ENCODE data around the gene TMEM214.

TMEM214 gene

GRCh38 chr2:27013738-27014137 lies 19.0 kb upstream of the TMEM214 start:
- DNase-seq, result no peak

GRCh38 chr2:27014771-27015433 lies 17.9 kb upstream of the TMEM214 start:
- DNase-seq, result no peak

GRCh38 chr2:27016801-27017325 lies 15.9 kb upstream of the TMEM214 start:
- peak; percentile 82 for DNase-seq

GRCh38 chr2:27018142-27018541 lies 14.6 kb upstream of the TMEM214 start:
- DNase-seq, result no peak

GRCh38 chr2:27019459-27019858 lies 13.3 kb upstream of the TMEM214 start:
- DNase-seq, result no peak

- no peak for DNase-seq
These were observed 12.6 kb upstream of the TMEM214 start for GRCh38 chr2:27019931-27020855.

- no peak for DNase-seq
These were observed 11.3 kb upstream of the TMEM214 start for GRCh38 chr2:27021253-27022049.

GRCh38 chr2:27023740-27024139 lies 9.0 kb upstream of the TMEM214 start:
- DNase-seq, result no peak

- DNase-seq, result no peak
These were observed 8.6 kb upstream of the TMEM214 start for GRCh38 chr2:27024188-27024587.

GRCh38 chr2:27024812-27025211 lies 8.0 kb upstream of the TMEM214 start:
- DNase-seq, result no peak

GRCh38 chr2:27025281-27025800 lies 7.4 kb upstream of the TMEM214 start:
- DNase-seq, result no peak

- no peak for DNase-seq
These were observed 6.6 kb upstream of the TMEM214 start for GRCh38 chr2:27025861-27026851.

- no peak for DNase-seq
These were observed 5.5 kb upstream of the TMEM214 start for GRCh38 chr2:27027211-27027651.

GRCh38 chr2:27029051-27029450 lies 3.7 kb upstream of the TMEM214 start:
- DNase-seq, result no peak

GRCh38 chr2:27033253-27033852 lies 588 bp downstream of the TMEM214 start:
- no peak for DNase-seq

GRCh38 chr2:27038012-27038411 lies 5.2 kb downstream of the TMEM214 start:
- DNase-seq, result no peak

GRCh38 chr2:27038631-27039339 lies 6.0 kb downstream of the TMEM214 start:
- DNase-seq, result no peak

GRCh38 chr2:27039426-27039825 lies 6.7 kb downstream of the TMEM214 start:
- no peak for DNase-seq

GRCh38 chr2:27039871-27040270 lies 7.1 kb downstream of the TMEM214 start:
- no peak for DNase-seq

GRCh38 chr2:27040282-27040681 lies 7.5 kb downstream of the TMEM214 start:
- DNase-seq, result no peak

Data from eye (tissue), 1 donor.